K562 (cell line): Measurements from ENCODE around the gene GNGT2. TPM values are rescaled to one million over a fixed set of nuclear protein-coding genes. Genes with fewer than 3 reads are reported as not detected.
A peak's percentile ranks its signal among the peaks of the same experiment; 100 is the strongest.

Experiments
- FOXP1 ChIP-seq: sonication (generic); formaldehyde crosslinking; IDR thresholded peaks from 2 replicates; pipeline ENCODE4 v1.8.0; 2022; ENCODE audit warnings: mild to moderate bottlenecking, missing genetic modification reagents
- IFI16 ChIP-seq: fragments of 250-450 bp; sonication (Bioruptor Pico); IDR thresholded peaks from 2 replicates; pipeline ENCODE4 v2.1.2; 2022; ENCODE audit warnings: mild to moderate bottlenecking, inconsistent platforms
- MEF2D ChIP-seq: conservative IDR thresholded peaks from 2 replicates; pipeline ENCODE4 v1.6.1; 2016; ENCODE audit warnings: low read depth, missing genetic modification characterization, missing compliant biosample characterization
- MTA1 ChIP-seq: fragments of 450-650 bp; IDR thresholded peaks from 2 replicates; pipeline ENCODE4 v1.6.1; 2017; ENCODE audit warnings: borderline replicate concordance
- MTA2 ChIP-seq: fragments of 450-650 bp; IDR thresholded peaks from 2 replicates; pipeline ENCODE4 v1.6.1; 2016; ENCODE audit warnings: low read depth
- NR2C1 ChIP-seq, 2 experiments: fragments of 450-650 bp; IDR thresholded peaks; 2 replicates each; pipeline ENCODE4 v1.6.1; 2017; ENCODE audit warnings: mild to moderate bottlenecking in 2 of 2, antibody characterized with exemption in 1 of 2, inconsistent platforms in 1 of 2, missing compliant biosample characterization in 1 of 2, missing genetic modification characterization in 1 of 2
- SMAD2 ChIP-seq: fragments of 150-350 bp; IDR thresholded peaks from 2 replicates; pipeline ENCODE4 v1.6.1; 2014; ENCODE audit warnings: low read depth, mild to moderate bottlenecking, low read length
- TAF15 ChIP-seq: fragments of 200-400 bp; formaldehyde crosslinking; IDR thresholded peaks from 2 replicates; pipeline ENCODE4 v1.6.1; 2017; ENCODE audit warnings: mild to moderate bottlenecking, low read depth, low read length, moderate library complexity
- YY1 ChIP-seq, 3 experiments: IDR thresholded peaks; 2 replicates each; pipeline ENCODE4 v1.6.1; 2011; ENCODE audit warnings: low read length in 2 of 3, mild to moderate bottlenecking in 2 of 3, moderate library complexity in 2 of 3, borderline replicate concordance in 1 of 3, control low read depth in 1 of 3, low read depth in 1 of 3; ENCODE audit not compliant: insufficient read depth in 3 of 3, insufficient replicate concordance in 2 of 3, control insufficient read depth in 1 of 3, insufficient read length in 1 of 3; ENCODE audit errors: extremely low read depth in 1 of 3
- ZBTB17 ChIP-seq: fragments of 450-650 bp; formaldehyde crosslinking; IDR thresholded peaks from 2 replicates; pipeline ENCODE4 v1.4.0; 2020; ENCODE audit warnings: mild to moderate bottlenecking
- ZNF143 ChIP-seq: sonication (generic); formaldehyde crosslinking; IDR thresholded peaks from 2 replicates; pipeline ENCODE4 v1.9.0; 2022; ENCODE audit warnings: mild to moderate bottlenecking, missing genetic modification reagents
- ZNF282 ChIP-seq: sonication (generic); formaldehyde crosslinking; IDR thresholded peaks from 2 replicates; pipeline ENCODE4 v1.8.1; 2023; ENCODE audit warnings: missing genetic modification reagents
- ZNF780A ChIP-seq: fragments of 250-450 bp; sonication (Bioruptor Pico); IDR thresholded peaks from 2 replicates; pipeline ENCODE4 v1.5.0; 2021; ENCODE audit warnings: mild to moderate bottlenecking
- polyA plus RNA-seq, 8 experiments: library from polyadenylated mRNA; depleted of rRNA in 4 of 8; stranded (reverse) in 5 of 8; unstranded in 3 of 8; fragments of >200 nt; fragmentation: Nextera tagmentation in 2 of 8; fragmentation: Illumina TruSeq in 1 of 8; extraction: Ambion mirVana in 2 of 8; extraction: Trizol in 1 of 8; gene quantifications; 2 replicates each; pipeline versions ENCODE4 v1.2.1 to v1.2.3, GENCODE V29; 2011 to 2014; ENCODE audit warnings: inconsistent platforms in 1 of 8, missing spikeins in 1 of 8
- total RNA-seq, 7 experiments: library from RNA; depleted of rRNA in 6 of 7; stranded (reverse); fragments of >200 nt in 6 of 7; fragmentation: Illumina TruSeq in 2 of 7; extraction: Trizol in 2 of 7; gene quantifications; 2 replicates each; pipeline versions ENCODE4 v1.2.1 to v1.2.3, GENCODE V29; 2011 to 2021; ENCODE audit warnings: low replicate concordance in 1 of 7
- TF ChIP-seq, protein P1 (sequence below): sonication (generic); formaldehyde crosslinking; IDR thresholded peaks from 2 replicates; pipeline ENCODE4 v1.8.1; 2023; ENCODE audit warnings: mild to moderate bottlenecking, missing genetic modification reagents
- TF ChIP-seq, protein P2 (sequence below), 2 experiments: fragments of 450-650 bp; IDR thresholded peaks; 2 replicates each; pipeline ENCODE4 v1.6.1; 2018; ENCODE audit warnings: mild to moderate bottlenecking in 2 of 2, low read depth in 1 of 2; ENCODE audit not compliant: partially characterized antibody in 2 of 2
- TF ChIP-seq, protein P3 (sequence below), 2 experiments: fragments of 450-650 bp in 1 of 2; sonication (generic) in 1 of 2; formaldehyde crosslinking in 1 of 2; IDR thresholded peaks in 1 of 2; conservative IDR thresholded peaks in 1 of 2; 2 replicates each; pipeline versions ENCODE4 v1.6.1 to v1.8.1; 2016 to 2023; ENCODE audit warnings: mild to moderate bottlenecking in 2 of 2, moderate library complexity in 2 of 2, inconsistent platforms in 1 of 2, missing genetic modification reagents in 1 of 2
- TF ChIP-seq, protein P4 (sequence below): sonication (generic); IDR thresholded peaks from 2 replicates; pipeline ENCODE4 v1.6.1; 2016

GNGT2 gene
- total and polyA plus RNA-seq, 9 of the 15 experiments (the other 6 are each of a cell fraction or from before 2014, with no cell fraction given), result not detected

DNA sequence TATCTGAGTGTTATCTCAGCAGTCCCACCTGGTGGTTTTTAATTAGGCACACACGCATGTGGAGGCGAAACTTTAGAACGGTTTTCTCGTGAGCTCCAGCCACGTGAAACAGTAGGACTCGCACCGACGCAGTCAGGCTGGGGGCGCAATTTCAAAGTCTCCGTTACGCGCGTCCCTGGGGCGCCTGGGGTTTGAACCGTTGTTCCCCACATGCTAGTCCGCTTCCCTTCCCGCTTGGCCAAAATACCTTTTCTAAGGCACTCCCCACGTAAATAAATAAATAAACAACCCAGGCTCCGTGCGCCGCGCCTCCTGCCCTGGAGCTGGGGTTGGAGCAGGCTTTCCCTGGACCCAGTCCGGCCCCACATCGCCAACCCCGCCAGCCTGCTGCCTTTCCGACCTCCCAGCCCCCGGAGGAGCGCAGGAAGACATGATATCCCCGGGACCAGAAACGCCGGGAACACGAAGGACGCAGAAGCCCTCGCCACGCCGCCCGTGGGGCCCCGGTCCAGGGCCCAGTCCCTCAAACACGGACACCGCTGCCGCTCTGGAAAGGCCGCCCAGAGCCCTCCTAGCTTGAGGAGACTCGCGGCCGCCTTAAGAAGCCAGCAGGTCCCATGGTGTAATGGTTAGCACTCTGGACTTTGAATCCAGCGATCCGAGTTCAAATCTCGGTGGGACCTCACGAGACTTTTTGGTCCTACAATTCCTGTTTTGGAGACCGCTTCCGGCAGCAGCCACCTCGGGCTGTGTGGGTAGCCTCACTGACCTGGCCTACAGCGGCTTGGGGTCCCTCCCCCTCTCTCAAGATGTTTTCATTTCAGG lies 18.2 kb downstream of the GNGT2 start (continued):
- TF ChIP-seq, protein P1, sequence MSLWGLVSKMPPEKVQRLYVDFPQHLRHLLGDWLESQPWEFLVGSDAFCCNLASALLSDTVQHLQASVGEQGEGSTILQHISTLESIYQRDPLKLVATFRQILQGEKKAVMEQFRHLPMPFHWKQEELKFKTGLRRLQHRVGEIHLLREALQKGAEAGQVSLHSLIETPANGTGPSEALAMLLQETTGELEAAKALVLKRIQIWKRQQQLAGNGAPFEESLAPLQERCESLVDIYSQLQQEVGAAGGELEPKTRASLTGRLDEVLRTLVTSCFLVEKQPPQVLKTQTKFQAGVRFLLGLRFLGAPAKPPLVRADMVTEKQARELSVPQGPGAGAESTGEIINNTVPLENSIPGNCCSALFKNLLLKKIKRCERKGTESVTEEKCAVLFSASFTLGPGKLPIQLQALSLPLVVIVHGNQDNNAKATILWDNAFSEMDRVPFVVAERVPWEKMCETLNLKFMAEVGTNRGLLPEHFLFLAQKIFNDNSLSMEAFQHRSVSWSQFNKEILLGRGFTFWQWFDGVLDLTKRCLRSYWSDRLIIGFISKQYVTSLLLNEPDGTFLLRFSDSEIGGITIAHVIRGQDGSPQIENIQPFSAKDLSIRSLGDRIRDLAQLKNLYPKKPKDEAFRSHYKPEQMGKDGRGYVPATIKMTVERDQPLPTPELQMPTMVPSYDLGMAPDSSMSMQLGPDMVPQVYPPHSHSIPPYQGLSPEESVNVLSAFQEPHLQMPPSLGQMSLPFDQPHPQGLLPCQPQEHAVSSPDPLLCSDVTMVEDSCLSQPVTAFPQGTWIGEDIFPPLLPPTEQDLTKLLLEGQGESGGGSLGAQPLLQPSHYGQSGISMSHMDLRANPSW, result no peak
- TF ChIP-seq ZNF282 (CRISPR knock-in tag) (no peak), ZNF143 (CRISPR knock-in tag) (no peak), TAF15 (no peak), SMAD2 (no peak), MTA2 (peak; percentile 35; the same call in 1 of the 2 replicates), MTA1 (peak; percentile 81; the same call in 1 of the 2 replicates), ZNF780A (CRISPR knock-in tag) (no peak), NR2C1 (IDR thresholded peaks at IDR 0.05) (no peak), NR2C1 (tag; IDR thresholded peaks at IDR 0.05) (no peak; the same call in none of the 2 replicates), YY1 (IDR thresholded peaks at IDR 0.05; ENCODE audit: borderline replicate concordance in 1 of 3, control insufficient read depth in 1 of 3, extremely low read depth in 1 of 3, insufficient read depth in 3 of 3, insufficient read length in 1 of 3, insufficient replicate concordance in 2 of 3, low read depth in 1 of 3, low read length in 2 of 3) (peak in 2 of 3 experiments; percentile 11 to 57), FOXP1 (CRISPR knock-in tag) (no peak), IFI16 (no peak), ZBTB17 (CRISPR knock-in tag) (no peak), MEF2D (no peak; the same call in none of the 2 replicates)
- TF ChIP-seq, protein P2, sequence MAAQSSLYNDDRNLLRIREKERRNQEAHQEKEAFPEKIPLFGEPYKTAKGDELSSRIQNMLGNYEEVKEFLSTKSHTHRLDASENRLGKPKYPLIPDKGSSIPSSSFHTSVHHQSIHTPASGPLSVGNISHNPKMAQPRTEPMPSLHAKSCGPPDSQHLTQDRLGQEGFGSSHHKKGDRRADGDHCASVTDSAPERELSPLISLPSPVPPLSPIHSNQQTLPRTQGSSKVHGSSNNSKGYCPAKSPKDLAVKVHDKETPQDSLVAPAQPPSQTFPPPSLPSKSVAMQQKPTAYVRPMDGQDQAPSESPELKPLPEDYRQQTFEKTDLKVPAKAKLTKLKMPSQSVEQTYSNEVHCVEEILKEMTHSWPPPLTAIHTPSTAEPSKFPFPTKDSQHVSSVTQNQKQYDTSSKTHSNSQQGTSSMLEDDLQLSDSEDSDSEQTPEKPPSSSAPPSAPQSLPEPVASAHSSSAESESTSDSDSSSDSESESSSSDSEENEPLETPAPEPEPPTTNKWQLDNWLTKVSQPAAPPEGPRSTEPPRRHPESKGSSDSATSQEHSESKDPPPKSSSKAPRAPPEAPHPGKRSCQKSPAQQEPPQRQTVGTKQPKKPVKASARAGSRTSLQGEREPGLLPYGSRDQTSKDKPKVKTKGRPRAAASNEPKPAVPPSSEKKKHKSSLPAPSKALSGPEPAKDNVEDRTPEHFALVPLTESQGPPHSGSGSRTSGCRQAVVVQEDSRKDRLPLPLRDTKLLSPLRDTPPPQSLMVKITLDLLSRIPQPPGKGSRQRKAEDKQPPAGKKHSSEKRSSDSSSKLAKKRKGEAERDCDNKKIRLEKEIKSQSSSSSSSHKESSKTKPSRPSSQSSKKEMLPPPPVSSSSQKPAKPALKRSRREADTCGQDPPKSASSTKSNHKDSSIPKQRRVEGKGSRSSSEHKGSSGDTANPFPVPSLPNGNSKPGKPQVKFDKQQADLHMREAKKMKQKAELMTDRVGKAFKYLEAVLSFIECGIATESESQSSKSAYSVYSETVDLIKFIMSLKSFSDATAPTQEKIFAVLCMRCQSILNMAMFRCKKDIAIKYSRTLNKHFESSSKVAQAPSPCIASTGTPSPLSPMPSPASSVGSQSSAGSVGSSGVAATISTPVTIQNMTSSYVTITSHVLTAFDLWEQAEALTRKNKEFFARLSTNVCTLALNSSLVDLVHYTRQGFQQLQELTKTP (IDR thresholded peaks at IDR 0.05; ENCODE audit: low read depth in 1 of 2, partially characterized antibody in 2 of 2), result no peak
- TF ChIP-seq, protein P3, sequence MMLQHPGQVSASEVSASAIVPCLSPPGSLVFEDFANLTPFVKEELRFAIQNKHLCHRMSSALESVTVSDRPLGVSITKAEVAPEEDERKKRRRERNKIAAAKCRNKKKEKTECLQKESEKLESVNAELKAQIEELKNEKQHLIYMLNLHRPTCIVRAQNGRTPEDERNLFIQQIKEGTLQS (IDR thresholded peaks at IDR 0.05), result no peak
- TF ChIP-seq, protein P3 (CRISPR knock-in tag; conservative IDR thresholded peaks at IDR 0.05), result peak; percentile 51; the same call in 1 of the 2 replicates
- TF ChIP-seq, protein P4, sequence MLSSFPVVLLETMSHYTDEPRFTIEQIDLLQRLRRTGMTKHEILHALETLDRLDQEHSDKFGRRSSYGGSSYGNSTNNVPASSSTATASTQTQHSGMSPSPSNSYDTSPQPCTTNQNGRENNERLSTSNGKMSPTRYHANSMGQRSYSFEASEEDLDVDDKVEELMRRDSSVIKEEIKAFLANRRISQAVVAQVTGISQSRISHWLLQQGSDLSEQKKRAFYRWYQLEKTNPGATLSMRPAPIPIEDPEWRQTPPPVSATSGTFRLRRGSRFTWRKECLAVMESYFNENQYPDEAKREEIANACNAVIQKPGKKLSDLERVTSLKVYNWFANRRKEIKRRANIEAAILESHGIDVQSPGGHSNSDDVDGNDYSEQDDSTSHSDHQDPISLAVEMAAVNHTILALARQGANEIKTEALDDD, result peak; percentile 61; the same call in 1 of the 2 replicates
